K562 (cell line): Measurements from ENCODE around the gene LY6G6C. TPM values are rescaled to one million over a fixed set of nuclear protein-coding genes. Genes with fewer than 3 reads are reported as not detected.

Experiments
- EP300 ChIP-seq: IDR thresholded peaks from 2 replicates; pipeline ENCODE4 v1.6.1; 2012; ENCODE audit warnings: low read length, improper control_type of control experiment
- KAT8 ChIP-seq: fragments of 450-650 bp; IDR thresholded peaks from 2 replicates; pipeline ENCODE4 v1.6.1; 2016; ENCODE audit warnings: low read depth, mild to moderate bottlenecking
- MYC ChIP-seq, 2 experiments: fragments of 250-450 bp in 1 of 2; sonication (Bioruptor Pico) in 1 of 2; IDR thresholded peaks; 2 replicates each; pipeline versions ENCODE4 v1.5.1 to v1.6.1; 2012 to 2021; ENCODE audit warnings: low read depth in 2 of 2, borderline replicate concordance in 1 of 2, improper control_type of control experiment in 1 of 2, low read length in 1 of 2, mild to moderate bottlenecking in 1 of 2, moderate library complexity in 1 of 2
- NCOA4 ChIP-seq: fragments of 450-650 bp; IDR thresholded peaks from 2 replicates; pipeline ENCODE4 v1.6.1; 2018; ENCODE audit warnings: mild to moderate bottlenecking; ENCODE audit not compliant: partially characterized antibody
- NRF1 ChIP-seq, 2 experiments: fragments of 450-650 bp; IDR thresholded peaks in 1 of 2; conservative IDR thresholded peaks in 1 of 2; 2 replicates each; pipeline ENCODE4 v1.6.1; 2014; ENCODE audit warnings: mild to moderate bottlenecking in 2 of 2
- PTRF ChIP-seq: fragments of 450-650 bp; IDR thresholded peaks from 2 replicates; pipeline ENCODE4 v1.6.1; 2016; ENCODE audit warnings: mild to moderate bottlenecking, missing genetic modification characterization, missing compliant biosample characterization
- RBBP5 ChIP-seq: fragments of 200-600 bp; sonication (generic); IDR thresholded peaks from 2 replicates; pipeline ENCODE4 v1.6.1; 2012; ENCODE audit warnings: borderline replicate concordance, mild to moderate bottlenecking, low read length, control low read depth, inconsistent platforms; ENCODE audit not compliant: insufficient read depth, poor library complexity, severe bottlenecking
- SNRNP70 ChIP-seq: fragments of 200-400 bp; formaldehyde crosslinking; optimal IDR thresholded peaks from 2 replicates; pipeline ENCODE3; 2017; ENCODE audit warnings: low read depth, low read length
- TCF3 ChIP-seq: sonication (generic); formaldehyde crosslinking; IDR thresholded peaks from 2 replicates; pipeline ENCODE4 v1.4.0; 2020; ENCODE audit warnings: mild to moderate bottlenecking, missing genetic modification reagents
- TEAD4 ChIP-seq, 2 experiments: sonication (generic) in 1 of 2; formaldehyde crosslinking in 1 of 2; IDR thresholded peaks; 2 replicates each; pipeline versions ENCODE4 v1.6.1 to v1.8.0; 2012 to 2022; ENCODE audit warnings: borderline replicate concordance in 1 of 2, inconsistent platforms in 1 of 2, low read length in 1 of 2, mild to moderate bottlenecking in 1 of 2, missing genetic modification reagents in 1 of 2
- TFAM ChIP-seq: fragments of 250-450 bp; sonication (Bioruptor Pico); conservative IDR thresholded peaks from 2 replicates; pipeline ENCODE4 v1.5.0; 2021; ENCODE audit warnings: mild to moderate bottlenecking, moderate library complexity
- ZNF124 ChIP-seq: sonication (generic); formaldehyde crosslinking; IDR thresholded peaks from 2 replicates; pipeline ENCODE4 v1.8.1; 2022; ENCODE audit warnings: missing genetic modification reagents
- polyA plus RNA-seq, 8 experiments: library from polyadenylated mRNA; depleted of rRNA in 4 of 8; stranded (reverse) in 5 of 8; unstranded in 3 of 8; fragments of >200 nt; fragmentation: Nextera tagmentation in 2 of 8; fragmentation: Illumina TruSeq in 1 of 8; extraction: Ambion mirVana in 2 of 8; extraction: Trizol in 1 of 8; gene quantifications; 2 replicates each; pipeline versions ENCODE4 v1.2.1 to v1.2.3, GENCODE V29; 2011 to 2014; ENCODE audit warnings: inconsistent platforms in 1 of 8, missing spikeins in 1 of 8
- total RNA-seq, 7 experiments: library from RNA; depleted of rRNA in 6 of 7; stranded (reverse); fragments of >200 nt in 6 of 7; fragmentation: Illumina TruSeq in 2 of 7; extraction: Trizol in 2 of 7; gene quantifications; 2 replicates each; pipeline versions ENCODE4 v1.2.1 to v1.2.3, GENCODE V29; 2011 to 2021; ENCODE audit warnings: low replicate concordance in 1 of 7
- TF ChIP-seq, protein P1 (sequence below): fragments of 450-650 bp; formaldehyde crosslinking; conservative IDR thresholded peaks from 2 replicates; pipeline ENCODE4 v1.4.0; 2022; ENCODE audit warnings: mild to moderate bottlenecking, missing genetic modification characterization
- TF ChIP-seq, protein P2 (sequence below), 2 experiments: fragments of 450-650 bp in 1 of 2; sonication (generic) in 1 of 2; formaldehyde crosslinking in 1 of 2; IDR thresholded peaks in 1 of 2; conservative IDR thresholded peaks in 1 of 2; 2 replicates each; pipeline versions ENCODE4 v1.6.1 to v1.8.1; 2016 to 2023; ENCODE audit warnings: mild to moderate bottlenecking in 2 of 2, moderate library complexity in 2 of 2, inconsistent platforms in 1 of 2, missing genetic modification reagents in 1 of 2

LY6G6C gene
- total and polyA plus RNA-seq, 9 of the 15 experiments (the other 6 are each of a cell fraction or from before 2014, with no cell fraction given), result 0.06 to 0.20 TPM; not detected in 7

DNA sequence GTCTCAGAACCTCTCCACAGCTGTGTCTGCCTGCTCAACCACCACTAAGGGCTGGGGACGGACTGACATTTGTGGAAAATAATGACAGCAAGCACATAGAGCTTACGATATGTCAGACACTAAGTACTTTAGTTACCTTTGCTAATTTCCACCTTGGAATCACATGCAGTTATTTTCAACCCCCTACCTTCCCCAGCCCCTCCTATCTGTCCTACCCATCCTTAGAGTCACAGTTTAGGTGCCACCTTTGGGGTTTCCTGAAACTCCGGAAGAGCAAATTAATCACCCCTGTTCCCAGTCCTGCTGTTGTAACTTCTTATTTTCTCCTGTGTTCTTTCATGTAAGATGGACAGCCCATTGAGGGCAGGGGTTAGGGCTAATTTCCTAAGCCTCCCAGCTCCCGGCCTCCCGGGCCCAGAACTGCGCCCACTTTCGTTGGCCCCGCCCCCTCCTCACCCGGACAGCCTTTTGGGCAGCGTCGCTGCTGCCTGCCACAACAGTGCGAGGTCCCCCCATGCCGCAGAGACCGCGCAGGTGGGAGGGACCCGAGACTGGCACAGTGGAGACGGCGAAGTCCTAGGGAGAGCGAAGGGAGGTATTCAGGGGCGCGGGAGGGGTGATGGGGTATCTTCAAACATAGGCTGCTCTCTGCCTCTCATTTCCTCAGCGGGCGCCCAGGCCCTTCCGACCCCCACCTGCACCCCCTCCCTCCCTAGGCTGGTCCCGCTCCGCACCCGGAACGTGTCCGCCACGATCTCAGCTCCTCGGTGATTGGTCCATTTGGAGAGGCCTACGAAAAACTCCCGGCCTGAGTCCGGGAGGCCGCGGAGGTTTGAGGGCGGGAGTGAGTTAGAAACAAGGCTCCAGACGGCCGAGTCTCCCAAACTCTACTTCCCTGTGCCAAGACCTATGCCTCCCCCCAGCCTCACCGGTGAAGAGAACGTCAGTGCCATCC is 6.4 kb upstream of the LY6G6C start (continued):
- TF ChIP-seq, protein P1, sequence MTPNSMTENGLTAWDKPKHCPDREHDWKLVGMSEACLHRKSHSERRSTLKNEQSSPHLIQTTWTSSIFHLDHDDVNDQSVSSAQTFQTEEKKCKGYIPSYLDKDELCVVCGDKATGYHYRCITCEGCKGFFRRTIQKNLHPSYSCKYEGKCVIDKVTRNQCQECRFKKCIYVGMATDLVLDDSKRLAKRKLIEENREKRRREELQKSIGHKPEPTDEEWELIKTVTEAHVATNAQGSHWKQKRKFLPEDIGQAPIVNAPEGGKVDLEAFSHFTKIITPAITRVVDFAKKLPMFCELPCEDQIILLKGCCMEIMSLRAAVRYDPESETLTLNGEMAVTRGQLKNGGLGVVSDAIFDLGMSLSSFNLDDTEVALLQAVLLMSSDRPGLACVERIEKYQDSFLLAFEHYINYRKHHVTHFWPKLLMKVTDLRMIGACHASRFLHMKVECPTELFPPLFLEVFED (CRISPR knock-in tag), result peak; percentile 66; the same call in 1 of the 2 replicates
- TF ChIP-seq, protein P2, sequence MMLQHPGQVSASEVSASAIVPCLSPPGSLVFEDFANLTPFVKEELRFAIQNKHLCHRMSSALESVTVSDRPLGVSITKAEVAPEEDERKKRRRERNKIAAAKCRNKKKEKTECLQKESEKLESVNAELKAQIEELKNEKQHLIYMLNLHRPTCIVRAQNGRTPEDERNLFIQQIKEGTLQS (IDR thresholded peaks at IDR 0.05), result no peak
- TF ChIP-seq, protein P2 (CRISPR knock-in tag; conservative IDR thresholded peaks at IDR 0.05), result no peak
- TF ChIP-seq MYC (IDR thresholded peaks at IDR 0.05; ENCODE audit: low read depth, low read length) (peak; percentile 9; the same call in 1 of the 2 replicates), MYC (CRISPR knock-in tag; IDR thresholded peaks at IDR 0.05; ENCODE audit: borderline replicate concordance, low read depth) (no peak), SNRNP70 (peak; percentile 1), KAT8 (no peak), ZNF124 (CRISPR knock-in tag) (no peak), NCOA4 (no peak), TCF3 (CRISPR knock-in tag) (no peak), TFAM (no peak), PTRF (tag) (no peak), RBBP5 (peak; percentile 26), EP300 (no peak), TEAD4 (IDR thresholded peaks at IDR 0.05; ENCODE audit: low read length) (no peak), TEAD4 (CRISPR knock-in tag; IDR thresholded peaks at IDR 0.05; ENCODE audit: borderline replicate concordance) (no peak), NRF1 (conservative IDR thresholded peaks at IDR 0.05 in 1 of 2, IDR thresholded peaks at IDR 0.05 in 1 of 2) (no peak; a peak in 1 of 4 replicates)
